K562 (cell line): ENCODE results near the gene TMTC2. TPM values are rescaled to one million over a fixed set of nuclear protein-coding genes. Genes with fewer than 3 reads are reported as not detected.

ENCODE experiments used
- ATAC-seq: fragments of 200-7000 bp; cut with Tn5 transposase; 3 replicates; pipeline ENCODE4 v1.9.1; 2020; ENCODE audit warnings: moderate library complexity
- BruUV-seq: library from RNA; stranded (reverse); fragments of 400-500 nt; replicated peaks from 2 replicates; lab custom pipeline; 2021; lab: Mats Ljungman, UMichigan
- CTCF ChIA-PET: fragments of 300-600 bp; formaldehyde crosslinking; extraction: SDS; loops from one replicate; lab custom pipeline; 2021; ENCODE audit warnings: low intra/inter-chr PET ratio; lab: Yijun Ruan, JAX
- POLR2A ChIA-PET: fragments of 300-600, 350-650 bp; sonication (Branson Sonifier 250); formaldehyde crosslinking; extraction: SDS; loops from one replicate; lab custom pipeline; 2021; ENCODE audit warnings: antibody characterized with exemption, inconsistent platforms; lab: Yijun Ruan, JAX
- DNase-seq, 4 experiments: peaks; one replicate each; pipeline versions ENCODE4 v3.0.0 to v3.0.0-alpha.2; 2011 to 2018; ENCODE audit warnings: low spot score in 3 of 4, mixed read lengths in 3 of 4; ENCODE audit errors: extremely low read depth in 1 of 4
- FAIRE-seq: peaks from 2 replicates; lab custom pipeline; 2011; peaks lifted over from hg19 to GRCh38; lab: Jason Lieb, UNC
- H2AFZ ChIP-seq: 2 replicates; pipeline ENCODE4 v1.6.0; 2011; ENCODE audit warnings: low read depth, low read length, control low read depth, inconsistent platforms
- H3K27ac ChIP-seq: fragments of 200-600 bp; 3 replicates; pipeline ENCODE4 v1.8.0; 2011; ENCODE audit warnings: low read depth, mild to moderate bottlenecking, control low read depth, inconsistent platforms, low read length, moderate library complexity, mixed read lengths; ENCODE audit errors: extremely low read depth
- H3K27me3 ChIP-seq, 2 experiments: fragments of 300-600 bp in 1 of 2; 2 replicates in 1 of 2; 3 replicates in 1 of 2; pipeline versions ENCODE4 v1.6.0 to v1.8.0; 2011; ENCODE audit warnings: inconsistent platforms in 2 of 2, low read length in 2 of 2, mild to moderate bottlenecking in 1 of 2, mixed read lengths in 1 of 2, moderate library complexity in 1 of 2; ENCODE audit not compliant: control insufficient read depth in 2 of 2, insufficient read depth in 2 of 2
- H3K36me3 ChIP-seq: fragments of 300-600 bp; 3 replicates; pipeline ENCODE4 v1.8.0; 2011; ENCODE audit warnings: mild to moderate bottlenecking, low read length, inconsistent platforms; ENCODE audit not compliant: control insufficient read depth, insufficient read depth
- H3K4me1 ChIP-seq, 2 experiments: fragments of 200-600 bp in 1 of 2; replicated peaks in 1 of 2; 2 replicates in 1 of 2; 3 replicates in 1 of 2; pipeline versions ENCODE4 v1.5.1 to v1.8.0; 2011; ENCODE audit warnings: inconsistent platforms in 2 of 2, low read length in 2 of 2, mild to moderate bottlenecking in 1 of 2, mixed read lengths in 1 of 2, moderate library complexity in 1 of 2; ENCODE audit not compliant: control insufficient read depth in 2 of 2, insufficient read depth in 2 of 2
- H3K4me2 ChIP-seq: 2 replicates; pipeline ENCODE4 v1.6.1; 2011; ENCODE audit warnings: low read length, control low read depth, inconsistent platforms, mixed read lengths; ENCODE audit not compliant: insufficient read depth
- H3K4me3 ChIP-seq: fragments of 200-600 bp; sonication (generic), shearing (Covaris generic); 2 replicates; pipeline ENCODE4 v1.5.1; 2016; ENCODE audit warnings: control low read depth, inconsistent platforms
- H3K79me2 ChIP-seq: fragments of 200-600 bp; 3 replicates; pipeline ENCODE4 v1.8.0; 2011; ENCODE audit warnings: low read length, inconsistent platforms; ENCODE audit not compliant: control insufficient read depth, insufficient read depth
- H3K9ac ChIP-seq, 2 experiments: 2 replicates each; pipeline versions ENCODE4 v1.6.0 to v1.6.1; 2011; ENCODE audit warnings: low read depth in 2 of 2, low read length in 2 of 2, control low read depth in 1 of 2, inconsistent platforms in 1 of 2, mild to moderate bottlenecking in 1 of 2, mixed read lengths in 1 of 2; ENCODE audit not compliant: insufficient read depth in 1 of 2
- H3K9me1 ChIP-seq: one replicate; pipeline ENCODE4 v1.6.0; 2011; ENCODE audit warnings: inconsistent platforms, mild to moderate bottlenecking, low read length, moderate library complexity; ENCODE audit not compliant: control insufficient read depth, insufficient read depth
- H3K9me3 ChIP-seq: replicated peaks from 2 replicates; pipeline ENCODE4 v1.5.1; 2011; ENCODE audit warnings: low read depth, low read length, inconsistent platforms; ENCODE audit not compliant: control insufficient read depth, insufficient read depth
- H4K20me1 ChIP-seq: replicated peaks from 2 replicates; pipeline ENCODE4 v1.6.1; 2011; ENCODE audit warnings: low read length, inconsistent platforms, mixed read lengths; ENCODE audit not compliant: control insufficient read depth, insufficient read depth
- ATF7 ChIP-seq: fragments of 450-650 bp; IDR thresholded peaks from 2 replicates; pipeline ENCODE4 v1.7.1; 2014; ENCODE audit warnings: mild to moderate bottlenecking, moderate library complexity
- CHD4 ChIP-seq: fragments of 200-600 bp; sonication (generic); IDR thresholded peaks from 3 replicates; pipeline ENCODE4 v1.6.1; 2012; ENCODE audit warnings: low read depth, mild to moderate bottlenecking, mixed read lengths, low read length, inconsistent platforms; ENCODE audit not compliant: insufficient read depth, insufficient replicate concordance, poor library complexity, severe bottlenecking
- CREB3 ChIP-seq: fragments of 450-650 bp; conservative IDR thresholded peaks from 2 replicates; pipeline ENCODE4 v1.6.1; 2016; ENCODE audit warnings: missing genetic modification characterization, low read depth, mild to moderate bottlenecking, missing compliant biosample characterization, moderate library complexity
- EHMT2 ChIP-seq: fragments of 450-650 bp; IDR thresholded peaks from 2 replicates; pipeline ENCODE4 v1.6.1; 2018; ENCODE audit warnings: antibody characterized with exemption
- FOXP4 ChIP-seq: sonication (generic); formaldehyde crosslinking; IDR thresholded peaks from 2 replicates; pipeline ENCODE4 v1.8.0; 2022; ENCODE audit warnings: mild to moderate bottlenecking, missing genetic modification reagents, borderline replicate concordance
- GTF2E2 ChIP-seq: fragments of 200-800 bp; sonication (Bioruptor generic); IDR thresholded peaks from 2 replicates; pipeline ENCODE4 v1.6.1; 2016; ENCODE audit warnings: missing genetic modification characterization, missing compliant biosample characterization
- PHF20 ChIP-seq: fragments of 450-650 bp; IDR thresholded peaks from 2 replicates; pipeline ENCODE4 v1.6.1; 2018; ENCODE audit not compliant: partially characterized antibody
- RNF219 ChIP-seq: fragments of 250-450 bp; sonication (Bioruptor Pico); IDR thresholded peaks from 2 replicates; pipeline ENCODE4 v1.5.0; 2022; ENCODE audit warnings: mild to moderate bottlenecking
- SAFB ChIP-seq: fragments of 200-400 bp; formaldehyde crosslinking; IDR thresholded peaks from 2 replicates; pipeline ENCODE4 v1.6.1; 2017; ENCODE audit warnings: low read depth, low read length, borderline replicate concordance
- SETDB1 ChIP-seq: IDR thresholded peaks from one replicate; pipeline ENCODE4 v1.6.1; 2012; ENCODE audit warnings: low read length, control low read depth, inconsistent platforms
- SMARCE1 ChIP-seq: fragments of 450-650 bp; IDR thresholded peaks from 2 replicates; pipeline ENCODE4 v1.7.1; 2016; ENCODE audit warnings: mild to moderate bottlenecking
- STAT5A ChIP-seq: IDR thresholded peaks from 2 replicates; pipeline ENCODE4 v1.6.1; 2012; ENCODE audit warnings: low read length, inconsistent platforms, borderline replicate concordance
- THAP12 ChIP-seq: fragments of 250-450 bp; sonication (Bioruptor Pico); IDR thresholded peaks from 2 replicates; pipeline ENCODE4 v1.9.0; 2021; ENCODE audit warnings: mild to moderate bottlenecking, inconsistent platforms
- ZNF224 ChIP-seq: sonication (generic); formaldehyde crosslinking; IDR thresholded peaks from 2 replicates; pipeline ENCODE4 v1.8.0; 2022; ENCODE audit warnings: mild to moderate bottlenecking, missing genetic modification reagents
- ZNF384 ChIP-seq: IDR thresholded peaks from 2 replicates; pipeline ENCODE4 v1.6.1; 2012; ENCODE audit warnings: low read depth, low read length, improper control_type of control experiment
- WGBS: fragments of 100-300 bp; shearing (Covaris generic); methylation state at CpG from one replicate; pipeline ENCODE4 v1.1.6; 2016; ENCODE audit warnings: low coverage, mixed read lengths; ENCODE audit not compliant: insufficient coverage; ENCODE audit errors: missing lambda C conversion rate; 5-methylcytosine and 5-hydroxymethylcytosine counted together
- in situ Hi-C: fragments of 300-500 bp; cut with MboI; formaldehyde crosslinking; loops from 4 replicates; pipeline ENCODE4 v1.15.0; 2018; ENCODE audit warnings: inconsistent platforms, mixed read lengths
- intact Hi-C: fragments of 100-400 bp; cut with micrococcal nuclease; formaldehyde crosslinking; loops from 2 replicates; pipeline ENCODE4 v1.14.2; 2022
- polyA plus RNA-seq, 8 experiments: library from polyadenylated mRNA; depleted of rRNA in 4 of 8; stranded (reverse) in 5 of 8; unstranded in 3 of 8; fragments of >200 nt; fragmentation: Nextera tagmentation in 2 of 8; fragmentation: Illumina TruSeq in 1 of 8; extraction: Ambion mirVana in 2 of 8; extraction: Trizol in 1 of 8; gene quantifications; 2 replicates each; pipeline versions ENCODE4 v1.2.1 to v1.2.3, GENCODE V29; 2011 to 2014; ENCODE audit warnings: inconsistent platforms in 1 of 8, missing spikeins in 1 of 8
- total RNA-seq, 7 experiments: library from RNA; depleted of rRNA in 6 of 7; stranded (reverse); fragments of >200 nt in 6 of 7; fragmentation: Illumina TruSeq in 2 of 7; extraction: Trizol in 2 of 7; gene quantifications; 2 replicates each; pipeline versions ENCODE4 v1.2.1 to v1.2.3, GENCODE V29; 2011 to 2021; ENCODE audit warnings: low replicate concordance in 1 of 7

TMTC2 gene
- total and polyA plus RNA-seq, 9 of the 15 experiments (the other 6 are each of a cell fraction or from before 2014, with no cell fraction given), result 0.29 to 1.1 (median 0.55) TPM

- CTCF ChIA-PET, result no interaction called here
- BruUV-seq, result no TSS peak
Observed at GRCh38 chr12:82810568-82810967, 123.9 kb downstream of the TMTC2 start.

More at GRCh38 chr12:82810568-82810967, 123.9 kb downstream of the TMTC2 start:
- Histone ChIP-seq H3K27ac (no peak overlapping the region), H3K4me2 (no peak overlapping the region), H3K79me2 (no peaks in the 10 kb centered on the region), H3K9me1 (no peaks in the 10 kb centered on the region), H3K4me3 (no peak overlapping the region), H4K20me1 (no peaks in the 10 kb centered on the region), H2AFZ (no peak overlapping the region), H3K27me3 (no peaks in the 10 kb centered on the region), H3K36me3 (no peaks in the 10 kb centered on the region), H3K4me1 (no peaks in the 10 kb centered on the region), H3K9me3 (no peaks in the 10 kb centered on the region), H3K9ac (no peak overlapping the region)
- ATAC-seq, result no peak
- intact Hi-C loops (no loop called here), in situ Hi-C loops (no loop called here)
- under 1% methylated on average over 5 of the region's 5 CpGs for WGBS
- no peak for DNase-seq
- no peak for FAIRE-seq
- TF ChIP-seq EHMT2, result no peak
- no peak for TF ChIP-seq CREB3 (tag)
- TF ChIP-seq ATF7, result no peak
- TF ChIP-seq SETDB1, result no peak
- no peak for TF ChIP-seq ZNF384
- TF ChIP-seq THAP12 (CRISPR knock-in tag), result no peak
- TF ChIP-seq ZNF224 (CRISPR knock-in tag), result no peak
- TF ChIP-seq GTF2E2 (tag), result no peak
- TF ChIP-seq RNF219 (CRISPR knock-in tag), result no peak
- TF ChIP-seq SAFB, result no peak
- no peak for TF ChIP-seq CHD4
- TF ChIP-seq PHF20, result no peak
- no peak for TF ChIP-seq SMARCE1
- no peak for TF ChIP-seq FOXP4 (CRISPR knock-in tag)
- TF ChIP-seq STAT5A, result no peak
- POLR2A ChIA-PET, result no interaction called here
